Panc1 (cell line): ENCODE data around the gene PDPK1. TPM values are rescaled to one million over a fixed set of nuclear protein-coding genes. Genes with fewer than 3 reads are reported as not detected.

Source experiments
- ATAC-seq: fragments of 200-7000 bp; cut with Tn5 transposase; 2 replicates; pipeline ENCODE4 v1.9.1; 2020; ENCODE audit warnings: mild to moderate bottlenecking, moderate library complexity
- Bru-seq: library from RNA; stranded (reverse); fragments of 400-500 nt; gene quantifications from one replicate; lab custom pipeline; 2021; lab: Mats Ljungman, UMichigan
- BruChase-seq, 2 experiments: library from RNA; stranded (reverse); fragments of 400-500 nt; gene quantifications; one replicate each; lab custom pipeline; 2021; lab: Mats Ljungman, UMichigan
- BruUV-seq: library from RNA; stranded (reverse); fragments of 400-500 nt; replicated peaks from 2 replicates; lab custom pipeline; 2021; lab: Mats Ljungman, UMichigan
- CTCF ChIA-PET: fragments of 300-600 bp; sonication (Branson Sonifier 250); formaldehyde crosslinking; loops from one replicate; lab custom pipeline; 2022; ENCODE audit warnings: antibody characterized with exemption; lab: Charles Lee
- POLR2A ChIA-PET: fragments of 300-600 bp; sonication (Branson Sonifier 250); formaldehyde crosslinking; loops from one replicate; lab custom pipeline; 2022; ENCODE audit warnings: antibody characterized with exemption; lab: Charles Lee
- DNase-seq: peaks from one replicate; pipeline ENCODE4 v3.0.0-alpha.2; 2010; ENCODE audit warnings: low read depth, low spot score
- H3K27ac ChIP-seq: 2 replicates; pipeline ENCODE4 v1.5.1; 2011; ENCODE audit warnings: mild to moderate bottlenecking, low read length, inconsistent platforms
- H3K27me3 ChIP-seq: fragments of 200-500 bp; sonication (Bioruptor generic); 2 replicates; pipeline ENCODE4 v1.6.0; 2014; ENCODE audit warnings: low read length, inconsistent platforms; ENCODE audit not compliant: control insufficient read depth, insufficient read depth
- H3K36me3 ChIP-seq: fragments of 200-500 bp; sonication (Bioruptor generic); 2 replicates; pipeline ENCODE4 v1.5.1; 2014; ENCODE audit warnings: inconsistent platforms, mild to moderate bottlenecking, low read length, moderate library complexity; ENCODE audit not compliant: control insufficient read depth, insufficient read depth
- H3K4me1 ChIP-seq: 2 replicates; pipeline ENCODE4 v1.5.1; 2011; ENCODE audit warnings: inconsistent platforms, mild to moderate bottlenecking, low read length, moderate library complexity; ENCODE audit not compliant: control insufficient read depth, insufficient read depth
- H3K4me3 ChIP-seq, 2 experiments: 2 replicates each; pipeline ENCODE4 v1.5.1; 2011 to 2012; ENCODE audit warnings: low read depth in 2 of 2, low read length in 2 of 2, mild to moderate bottlenecking in 2 of 2, inconsistent platforms in 1 of 2, moderate library complexity in 1 of 2
- H3K9me3 ChIP-seq: fragments of 200-500 bp; sonication (Bioruptor generic); 2 replicates; pipeline ENCODE4 v1.5.1; 2014; ENCODE audit warnings: low read depth, mild to moderate bottlenecking, inconsistent platforms, low read length, moderate library complexity; ENCODE audit not compliant: control insufficient read depth, insufficient read depth
- CTCF ChIP-seq: fragments of 450-650 bp; IDR thresholded peaks from 2 replicates; pipeline ENCODE4 v1.5.1; 2017; ENCODE audit warnings: mild to moderate bottlenecking
- POLR2AphosphoS5 ChIP-seq: IDR thresholded peaks from 2 replicates; pipeline ENCODE4 v1.6.1; 2012; ENCODE audit warnings: mild to moderate bottlenecking, low read depth, low read length, moderate library complexity
- REST ChIP-seq, 2 experiments: IDR thresholded peaks; 2 replicates each; pipeline ENCODE4 v1.6.1; 2011 to 2012; ENCODE audit warnings: low read depth in 2 of 2, control low read depth in 1 of 2, low read length in 1 of 2, mild to moderate bottlenecking in 1 of 2, moderate library complexity in 1 of 2; ENCODE audit not compliant: insufficient read depth in 1 of 2
- SIN3A ChIP-seq: IDR thresholded peaks from 2 replicates; pipeline ENCODE4 v1.6.1; 2012; ENCODE audit warnings: low read depth, mild to moderate bottlenecking, low read length, moderate library complexity, borderline replicate concordance; ENCODE audit not compliant: insufficient read depth
- TCF7L2 ChIP-seq: IDR thresholded peaks from 2 replicates; pipeline ENCODE4 v1.6.1; 2011; ENCODE audit warnings: mild to moderate bottlenecking, low read depth, low read length, inconsistent platforms
- in situ Hi-C: cut with HindIII; loops from 2 replicates; pipeline ENCODE4 v1.10.0; 2016; ENCODE audit warnings: low sequenced_read_pairs, low pct_unique_long_range_greater_than_20kb
- intact Hi-C: fragments of 100-400 bp; cut with micrococcal nuclease; formaldehyde crosslinking; loops from one replicate; pipeline ENCODE4 v1.10.0; 2022; ENCODE audit not compliant: unreplicated experiment
- long read RNA-seq: library from polyadenylated mRNA; unstranded; transcript quantifications from one replicate; pipeline ENCODE4 v2.0.0, GENCODE V29; 2021; ENCODE audit not compliant: unreplicated experiment
- polyA plus RNA-seq: library from polyadenylated mRNA; unstranded; fragments of >200 nt; gene quantifications from one replicate; pipeline ENCODE4 v1.2.1, GENCODE V29; 2012; ENCODE audit warnings: missing spikeins; ENCODE audit not compliant: insufficient read length
- total RNA-seq: library from RNA; stranded (reverse); gene quantifications from one replicate; pipeline ENCODE4 v1.2.1, GENCODE V29; 2021; ENCODE audit not compliant: unreplicated experiment

Gene PDPK1
- 43.2 TPM for total RNA-seq
- 19.8 TPM for polyA plus RNA-seq
- Bru-seq, nascent RNA = percentile 58 among the genes with signal in this experiment
- BruChase-seq, experiment 1, labeled RNA remaining after a 2-hour chase = percentile 75 among the genes with signal in this experiment
- percentile 81 among the genes with signal in this experiment for BruChase-seq, experiment 2, labeled RNA remaining after a 6-hour chase
- long read RNA-seq, full-length matches to known transcripts = 39 of 84 reads
- long read RNA-seq, partial matches to known transcripts = 2 of 84 reads
- long read RNA-seq, other reads (novel, unspliced or antisense) = 43 of 84 reads

- ChIA-PET POLR2A (no interaction called here), CTCF (no interaction called here)
- 0 out of 2 replicates have a peak, but pooled peaks have one; percentile 34 for TF ChIP-seq SIN3A
- TF ChIP-seq POLR2AphosphoS5 = no peak
- peaks cover 7% of the 10 kb centered on the region; the same call in 1 of the 2 replicates for H3K4me1 ChIP-seq
- in situ Hi-C loops (no loop called here), intact Hi-C loops (no loop called here)
- no peaks in the 10 kb centered on the region for H3K9me3 ChIP-seq
- H3K27me3 ChIP-seq = no peaks in the 10 kb centered on the region
- peak within 1 kb of the TSS; percentile 52 to 75 for H3K4me3 ChIP-seq
- no TSS peak for BruUV-seq
- H3K27ac ChIP-seq = peak within 1 kb of the TSS; percentile 55
- ATAC-seq = peak; percentile 95
- H3K36me3 ChIP-seq = no peaks in the 10 kb centered on the region
- DNase-seq = peak; percentile 59
These were observed at the start of gene PDPK1 for GRCh38 chr16:2537451-2538379. TSS of gene PDPK1 (plus strand) at chr16:2538021. CDS start at chr16:2538113, 92 bp downstream.

GRCh38 chr16:2489581-2489980, 48.2 kb upstream of the PDPK1 start:
- CTCF ChIA-PET = no interaction called here

More at GRCh38 chr16:2489581-2489980, 48.2 kb upstream of the PDPK1 start:
- H3K4me1 ChIP-seq = peaks cover 5% of the 10 kb centered on the region; the same call in 1 of the 2 replicates
- TF ChIP-seq TCF7L2 (no peak), CTCF (no peak), SIN3A (no peak), POLR2AphosphoS5 (no peak), REST (IDR thresholded peaks at IDR 0.05; ENCODE audit: insufficient read depth in 1 of 2, low read depth in 2 of 2, low read length in 1 of 2) (no peak)
- BruUV-seq = no TSS peak
- H3K9me3 ChIP-seq = no peaks in the 10 kb centered on the region
- no peak overlapping the region for H3K27ac ChIP-seq
- DNase-seq = no peak
- intact Hi-C loops = no loop called here
- POLR2A ChIA-PET = no interaction called here
- in situ Hi-C loops = no loop called here
- no peaks in the 10 kb centered on the region for H3K36me3 ChIP-seq
- H3K4me3 ChIP-seq = no peak overlapping the region
- ATAC-seq = no peak
- H3K27me3 ChIP-seq = no peaks in the 10 kb centered on the region
